Renal pelvis (tissue), 4 donors: ENCODE data around the gene AMDHD1. TPM values are rescaled to one million over a fixed set of nuclear protein-coding genes. Genes with fewer than 3 reads are reported as not detected.

Experiments
- DNase-seq: peaks from one replicate; pipeline ENCODE4 v3.0.0-alpha.2; 2013
- polyA plus RNA-seq, 3 donors: library from polyadenylated mRNA; unstranded; fragments of 120-200 nt; gene quantifications; one replicate each; pipeline ENCODE4 v1.2.1, GENCODE V29; 2013; ENCODE audit not compliant: insufficient read length in 3 of 3

AMDHD1 gene
- polyA plus RNA-seq, 3 donors, result 1.0 to 1.7 (median 1.4) TPM

DNA sequence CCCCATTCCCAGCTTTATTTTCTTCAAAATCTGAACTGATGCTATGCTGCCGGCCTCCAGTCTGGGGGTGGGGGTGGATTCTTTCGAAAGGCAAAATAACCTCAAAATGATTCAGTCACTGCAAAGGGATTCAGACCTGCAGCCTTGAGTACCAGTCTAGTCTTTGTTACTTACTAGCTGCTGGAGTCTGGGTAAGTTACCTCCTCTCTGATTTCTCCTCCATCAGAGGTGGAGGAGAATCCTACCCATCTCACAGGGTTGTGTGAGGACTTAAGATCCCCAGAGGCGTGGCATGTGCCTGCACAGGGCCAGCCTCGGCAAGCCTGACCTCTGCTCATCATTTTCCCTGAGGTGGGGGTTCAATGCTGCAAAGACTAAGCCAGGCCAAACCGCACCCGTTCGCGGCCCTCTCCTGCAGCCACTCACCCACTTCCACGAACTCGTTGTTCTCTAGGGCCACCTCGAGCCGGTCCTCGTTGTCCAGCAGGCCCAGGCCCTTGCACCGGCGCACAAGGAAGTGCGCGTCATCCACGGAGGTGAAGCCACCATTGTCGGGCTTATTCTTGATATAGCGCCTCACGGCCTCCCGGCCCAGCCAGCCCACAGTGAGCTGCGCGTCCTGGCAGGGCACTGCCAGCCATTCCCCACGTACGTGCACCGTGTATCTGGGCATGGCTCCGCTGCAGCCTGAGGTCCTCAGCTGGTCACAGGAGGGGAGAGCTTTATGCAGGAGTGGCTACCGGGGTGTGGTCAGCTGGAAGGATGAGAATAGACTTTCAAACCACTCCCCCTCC is 52.3 kb downstream of the AMDHD1 start:
- DNase-seq, result no peak

DNA sequence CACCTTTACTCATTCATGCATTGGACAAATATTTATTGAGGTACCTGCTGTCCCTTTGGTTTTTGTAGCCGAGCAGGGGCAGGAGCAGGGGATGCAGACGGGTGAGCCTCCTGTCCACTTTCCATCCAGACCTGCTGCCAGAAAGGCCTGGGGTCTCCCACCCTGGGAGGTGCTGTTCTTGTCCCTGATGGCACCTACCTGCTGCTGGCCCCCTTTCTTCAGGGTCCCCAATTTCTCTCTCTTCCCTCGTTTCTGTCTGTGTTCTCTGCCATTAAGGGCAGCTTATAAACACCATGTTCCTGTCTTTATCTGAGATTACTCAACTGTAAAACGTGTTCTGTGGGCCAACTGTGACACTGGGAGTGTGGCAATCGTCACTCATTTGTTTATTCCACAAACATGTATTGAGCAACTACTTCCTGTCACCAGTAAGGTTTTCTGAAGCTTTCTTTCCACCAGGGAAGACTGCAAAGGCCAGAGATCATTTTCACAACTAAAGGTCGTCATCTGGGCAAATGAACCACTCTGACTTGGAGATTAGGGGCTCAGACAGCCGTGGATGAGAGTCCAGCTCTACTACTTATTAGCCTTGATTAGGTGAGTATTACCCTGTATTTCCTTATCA is 53.0 kb downstream of the AMDHD1 start, which contains the start of gene HAL:
Gene HAL, minus strand, starts transcription at position 311 of the 625 bp plus-strand sequence. CDS start 434 bp downstream, outside the sequence.
- DNase-seq, result no peak

DNA sequence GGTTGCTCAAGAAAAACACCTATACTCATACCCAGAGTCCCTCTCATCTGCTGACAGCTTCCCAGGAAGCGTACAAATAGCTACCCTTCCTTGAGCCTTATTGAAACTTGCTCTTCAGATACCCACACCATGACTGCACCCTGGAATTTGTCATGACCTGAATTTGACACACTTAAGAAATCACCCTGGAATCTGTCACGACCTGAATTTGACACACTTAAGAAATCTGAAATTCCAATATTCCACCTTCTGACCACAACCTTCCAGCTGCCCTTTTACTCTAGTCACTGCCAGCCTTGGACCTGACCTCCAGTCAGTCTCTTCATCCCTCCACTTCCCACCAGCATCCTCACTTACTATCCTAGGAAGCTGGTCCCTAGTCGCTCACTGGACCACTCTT is 54.1 kb downstream of the AMDHD1 start:
- DNase-seq, result no peak

DNA sequence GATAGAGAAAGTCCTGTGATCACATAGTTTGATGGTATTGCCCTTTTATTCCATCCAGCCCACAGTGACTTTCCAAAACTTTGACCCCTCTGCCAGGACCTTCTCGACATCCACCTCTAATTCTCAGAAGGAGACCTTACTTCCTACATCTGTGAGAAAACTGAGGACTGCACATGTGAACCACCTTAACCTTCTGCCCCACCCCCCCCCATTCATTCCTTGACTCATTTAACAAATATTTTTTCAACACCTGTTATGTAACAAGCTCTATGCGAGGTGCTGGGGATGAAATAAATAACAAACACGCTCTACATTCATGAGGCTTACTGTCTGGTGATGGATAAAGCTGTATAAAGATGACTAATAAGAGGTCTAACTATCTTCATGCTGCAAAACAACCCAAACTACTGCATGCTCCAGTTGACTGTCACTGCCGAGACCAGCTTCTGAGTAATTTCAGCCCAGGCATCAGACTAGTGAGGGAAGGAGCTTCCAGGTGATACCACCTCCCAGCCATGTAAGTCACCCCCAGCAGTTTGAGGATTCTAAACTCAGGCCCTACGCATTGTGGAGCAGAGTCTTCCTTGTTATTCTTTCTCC is 54.9 kb downstream of the AMDHD1 start:
- no peak for DNase-seq

DNA sequence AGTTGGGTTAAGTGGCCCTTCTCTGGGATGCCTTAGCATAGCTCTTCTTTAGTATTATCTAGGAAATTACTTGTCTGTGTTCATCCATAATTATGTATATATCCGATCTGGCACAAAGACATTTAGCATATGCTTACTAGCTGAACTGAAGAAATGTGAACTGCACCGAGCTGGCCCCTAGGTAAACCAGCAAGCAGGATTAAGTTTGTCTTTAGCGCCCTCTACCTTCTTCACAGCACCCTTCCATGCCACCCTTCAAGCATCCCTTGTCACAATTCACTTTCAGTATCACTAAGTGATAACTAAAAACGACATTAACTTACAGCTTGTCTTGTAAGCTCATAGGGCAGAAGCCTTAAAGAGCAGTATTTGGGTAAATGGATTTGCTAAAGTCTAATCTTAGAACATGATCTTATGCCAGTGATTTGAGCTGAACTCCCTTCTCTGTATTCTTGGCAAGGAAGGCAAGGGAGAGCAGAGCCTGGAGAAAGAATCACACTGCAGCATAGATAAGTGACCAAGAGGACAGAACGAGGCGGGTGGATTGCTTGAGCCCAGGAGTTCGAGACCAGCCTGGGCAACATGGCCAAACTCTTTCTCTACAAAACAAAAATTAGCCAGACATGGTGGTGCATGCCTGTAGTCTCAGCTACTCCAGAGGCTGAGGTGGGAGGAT is 55.6 kb downstream of the AMDHD1 start:
- peak; percentile 57 for DNase-seq

DNA sequence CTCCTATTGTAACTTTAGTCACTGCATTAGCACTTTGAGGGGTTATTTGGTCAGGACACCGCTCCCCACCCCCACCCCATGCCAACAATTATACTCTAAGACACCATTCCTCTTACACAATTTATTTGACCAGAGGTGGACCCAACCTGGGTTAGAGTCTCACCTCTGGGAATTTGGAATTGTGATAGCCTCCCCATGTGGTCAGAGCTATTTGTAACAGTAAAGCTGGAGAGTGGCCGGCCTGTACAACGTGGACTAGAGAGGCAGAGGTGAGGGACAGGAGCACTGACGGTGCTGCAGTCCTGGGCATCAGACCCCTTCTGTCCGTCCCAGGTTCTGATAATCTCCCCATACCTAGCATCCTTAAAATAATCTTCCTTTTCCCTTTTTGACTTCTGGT is 56.4 kb downstream of the AMDHD1 start:
- no peak for DNase-seq

DNA sequence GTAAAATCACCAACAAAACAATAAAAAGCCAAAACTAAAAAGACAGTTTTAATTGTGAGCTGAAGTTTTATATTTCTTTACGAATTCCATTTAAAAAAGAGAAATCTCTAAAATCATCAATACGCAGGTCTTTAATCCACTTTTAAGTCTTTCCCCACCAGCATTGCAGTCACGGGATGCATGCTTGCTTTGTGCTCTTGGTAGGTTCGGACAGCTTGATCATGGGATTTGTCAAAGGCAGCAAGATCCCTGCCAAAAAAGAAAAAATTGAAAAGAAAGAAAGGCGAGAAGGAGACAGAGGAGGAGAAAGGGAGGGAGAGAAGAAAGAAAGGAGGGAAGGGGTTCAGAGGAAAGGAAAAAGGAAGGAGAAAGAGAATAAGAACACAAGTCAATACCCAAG is 57.7 kb downstream of the AMDHD1 start:
- DNase-seq, result no peak

DNA sequence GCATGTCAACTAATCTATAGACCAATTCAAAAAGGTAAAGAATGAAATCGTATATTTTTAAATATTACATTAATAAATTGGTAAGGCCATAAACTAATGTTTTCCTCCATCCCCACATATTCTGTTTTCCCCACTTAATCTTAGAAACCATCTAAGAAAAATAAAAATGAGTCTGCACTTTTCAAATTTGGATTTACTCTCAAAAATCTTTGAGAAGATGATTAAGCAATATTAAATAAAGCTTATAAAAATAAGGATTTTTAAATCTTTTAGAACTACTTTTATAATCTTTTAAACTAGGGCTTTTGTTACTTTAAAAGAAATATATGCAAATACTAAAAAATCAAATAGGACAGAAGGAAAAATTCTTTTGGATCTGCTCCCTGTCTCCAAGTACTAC is 63.6 kb downstream of the AMDHD1 start:
- DNase-seq, result no peak

DNA sequence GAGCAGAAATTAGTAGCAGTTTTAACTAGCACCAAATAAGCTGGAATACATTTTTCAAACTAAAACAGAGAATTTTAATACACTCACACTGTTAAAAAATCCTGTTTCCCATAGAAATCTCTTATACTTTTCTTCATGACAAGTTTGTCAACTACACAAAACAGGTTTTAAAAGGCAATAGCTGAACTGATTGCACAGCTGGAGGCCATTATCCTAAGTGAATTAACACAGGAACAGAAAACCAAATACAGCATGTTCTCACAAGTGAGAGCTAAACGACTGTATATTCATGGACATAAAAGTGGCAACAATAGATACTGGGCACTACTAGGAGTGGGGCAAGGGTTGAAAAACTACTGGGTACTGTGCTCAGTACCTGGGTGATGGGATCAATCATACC is 64.6 kb downstream of the AMDHD1 start:
- DNase-seq, result no peak

DNA sequence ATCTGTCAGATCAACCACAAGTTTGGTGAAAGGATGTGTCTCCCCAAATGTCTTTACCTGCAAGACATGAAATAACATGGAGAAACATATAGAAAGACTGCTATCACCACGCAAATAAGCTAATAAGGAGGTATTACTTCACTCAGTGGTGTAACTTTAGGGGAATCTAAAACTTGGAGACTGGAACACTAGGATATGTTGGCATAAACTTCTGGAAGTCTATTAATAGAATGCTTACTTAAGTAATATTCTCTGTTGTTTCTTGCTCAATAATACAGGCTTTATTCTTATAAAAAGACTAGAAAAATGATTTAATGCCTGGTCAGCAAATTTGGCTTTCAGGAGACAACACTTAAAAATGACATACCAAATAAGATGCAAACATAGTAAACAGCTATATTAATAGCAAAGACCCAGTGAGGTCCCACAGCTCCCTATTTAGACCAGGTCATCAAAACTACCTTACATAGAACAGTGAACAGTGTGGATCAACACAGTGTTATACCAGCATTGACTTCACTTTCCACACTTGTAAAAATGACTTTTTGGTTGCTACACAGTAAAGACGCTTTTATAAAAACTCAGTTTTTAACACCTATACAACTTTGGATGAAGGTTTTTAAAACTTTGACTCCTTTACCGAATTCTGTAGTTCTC is 71.9 kb downstream of the AMDHD1 start:
- no peak for DNase-seq

DNA sequence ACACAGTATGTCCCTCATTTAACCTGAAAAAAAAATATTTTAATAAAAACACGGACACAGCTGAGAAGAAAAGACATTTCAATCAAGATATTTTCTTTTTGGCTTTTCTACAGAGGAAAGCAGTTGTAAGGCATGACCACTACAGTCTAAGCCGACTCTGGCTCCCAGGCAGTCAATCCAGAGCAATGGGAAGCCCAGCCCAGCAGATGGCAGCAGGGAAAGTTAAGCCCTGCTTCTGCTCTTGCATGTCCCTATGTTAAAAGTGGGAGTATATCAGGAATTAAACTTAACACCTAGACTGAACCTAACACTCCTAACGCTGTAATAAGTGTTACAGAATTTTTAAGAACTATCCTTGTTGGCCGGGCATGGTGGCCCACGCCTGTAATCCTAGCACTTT is 72.5 kb downstream of the AMDHD1 start:
- DNase-seq, result no peak

Other genes with a start within 250 kb of the AMDHD1 start
- 100 to 1,000 TPM in 1 of 3 donors, 10 to 100 TPM in 2; 82.5 to 126 (median 95.5) TPM for gene NTN4, start 152.6 kb upstream of the AMDHD1 start, polyA plus RNA-seq
- gene SNRPF, start 84.4 kb upstream of the AMDHD1 start, polyA plus RNA-seq, result 100 to 1,000 TPM in 1 of 3 donors, 10 to 100 TPM in 2; 84.3 to 101 (median 84.8) TPM
- under 1 TPM; 0.24 to 0.99 (median 0.66) TPM for gene CCDC38, start 717 bp upstream of the AMDHD1 start, polyA plus RNA-seq
- 1 to 10 TPM in 2 of 3 donors, under 1 TPM in 1; 0.13 to 1.2 (median 1.2) TPM for gene HAL, start 53.0 kb downstream of the AMDHD1 start, polyA plus RNA-seq
- 100 to 1,000 TPM; 115 to 130 (median 123) TPM for gene LTA4H, start 92.3 kb downstream of the AMDHD1 start, polyA plus RNA-seq